ENCODE data around the gene SEMA5B. TPM values are rescaled to one million over a fixed set of nuclear protein-coding genes. Genes with fewer than 3 reads are reported as not detected.

SEMA5B gene
- polyA plus RNA-seq, 1 donor (not counting 4 experiments of a cell fraction or from before 2014, with no cell fraction given), result 0.04 TPM

- Histone ChIP-seq H3K79me2 (ENCODE audit: control insufficient read depth, insufficient read depth, low read length) (no peaks in the 10 kb centered on the region), H4K20me1 (ENCODE audit: control insufficient read depth, extremely low read depth, insufficient read depth, low read length) (no peaks in the 10 kb centered on the region), H3K27ac (ENCODE audit: control insufficient read depth, insufficient read depth, low read length) (no peak overlapping the region), H3K36me3 (ENCODE audit: control insufficient read depth in 2 of 2, extremely low read depth in 1 of 2, insufficient read depth in 2 of 2, low read length in 2 of 2) (no peaks in the 10 kb centered on the region), H3K4me2 (ENCODE audit: control insufficient read depth, extremely low read depth, insufficient read depth, low read depth, low read length) (no peak overlapping the region), H3K27me3 (ENCODE audit: control insufficient read depth, extremely low read depth, insufficient read depth, low read length) (peaks cover 9% of the 10 kb centered on the region), H3K9me3 (ENCODE audit: control insufficient read depth, low read depth, low read length) (no peaks in the 10 kb centered on the region), H3K4me3 (ENCODE audit: control insufficient read depth in 2 of 3, extremely low read depth in 1 of 3, insufficient read depth in 2 of 3, low read depth in 1 of 3, low read length in 3 of 3) (no peak overlapping the region), H2AFZ (ENCODE audit: control insufficient read depth, low read length) (no peak overlapping the region), H3K9ac (ENCODE audit: control insufficient read depth, extremely low read depth, insufficient read depth, low read length) (no peak overlapping the region), H3K9me1 (ENCODE audit: control insufficient read depth, extremely low read depth, insufficient read depth, low read length) (no peaks in the 10 kb centered on the region), H3K4me1 (ENCODE audit: control insufficient read depth, extremely low read depth, insufficient read depth, low read length) (no peaks in the 10 kb centered on the region)
- TF ChIP-seq CTCF (optimal IDR thresholded peaks at IDR 0.05 in 1 of 3, IDR thresholded peaks at IDR 0.05 in 1 of 3, conservative IDR thresholded peaks at IDR 0.05 in 1 of 3; ENCODE audit: extremely low read depth in 1 of 3, insufficient read depth in 2 of 3, low read length in 3 of 3), result no peak
- TF ChIP-seq EZH2 (IDR thresholded peaks at IDR 0.05; ENCODE audit: low read length), result no peak
- DNase-seq (ENCODE audit: low read depth, low spot score) (no peak), FAIRE-seq (no peak)
- dilution Hi-C loops (cut with MboI; ENCODE audit: extremely low pct_ligation_motif_present, low sequenced_read_pairs), result no loop called here
These were observed 9.4 kb upstream of the SEMA5B start for GRCh38 chr3:123037015-123037375.

GRCh38 chr3:123036352-123037014 lies 8.9 kb upstream of the SEMA5B start:
- DNase-seq (ENCODE audit: low read depth, low spot score) (no peak), FAIRE-seq (no peak)
- Histone ChIP-seq H3K36me3 (ENCODE audit: control insufficient read depth in 2 of 2, extremely low read depth in 1 of 2, insufficient read depth in 2 of 2, low read length in 2 of 2) (no peaks in the 10 kb centered on the region), H4K20me1 (ENCODE audit: control insufficient read depth, extremely low read depth, insufficient read depth, low read length) (no peaks in the 10 kb centered on the region), H3K4me2 (ENCODE audit: control insufficient read depth, extremely low read depth, insufficient read depth, low read depth, low read length) (no peak overlapping the region), H3K9ac (ENCODE audit: control insufficient read depth, extremely low read depth, insufficient read depth, low read length) (no peak overlapping the region), H2AFZ (ENCODE audit: control insufficient read depth, low read length) (no peak overlapping the region), H3K4me1 (ENCODE audit: control insufficient read depth, extremely low read depth, insufficient read depth, low read length) (no peaks in the 10 kb centered on the region), H3K27me3 (ENCODE audit: control insufficient read depth, extremely low read depth, insufficient read depth, low read length) (peaks cover 9% of the 10 kb centered on the region), H3K9me3 (ENCODE audit: control insufficient read depth, low read depth, low read length) (no peaks in the 10 kb centered on the region), H3K9me1 (ENCODE audit: control insufficient read depth, extremely low read depth, insufficient read depth, low read length) (no peaks in the 10 kb centered on the region), H3K79me2 (ENCODE audit: control insufficient read depth, insufficient read depth, low read length) (no peaks in the 10 kb centered on the region), H3K4me3 (ENCODE audit: control insufficient read depth in 2 of 3, extremely low read depth in 1 of 3, insufficient read depth in 2 of 3, low read depth in 1 of 3, low read length in 3 of 3) (no peak overlapping the region), H3K27ac (ENCODE audit: control insufficient read depth, insufficient read depth, low read length) (no peak overlapping the region)
- no peak for TF ChIP-seq EZH2 (IDR thresholded peaks at IDR 0.05; ENCODE audit: low read length)
- no peak for TF ChIP-seq CTCF (optimal IDR thresholded peaks at IDR 0.05 in 1 of 3, IDR thresholded peaks at IDR 0.05 in 1 of 3, conservative IDR thresholded peaks at IDR 0.05 in 1 of 3; ENCODE audit: extremely low read depth in 1 of 3, insufficient read depth in 2 of 3, low read length in 3 of 3)
- dilution Hi-C loops (cut with MboI; ENCODE audit: extremely low pct_ligation_motif_present, low sequenced_read_pairs), result no loop called here
